ENCODE measurements around the gene SERINC3. TPM values are rescaled to one million over a fixed set of nuclear protein-coding genes. Genes with fewer than 3 reads are reported as not detected.

The SERINC3 gene
- polyA plus RNA-seq, 2 donors: 25.5 to 35.1 TPM

DNA sequence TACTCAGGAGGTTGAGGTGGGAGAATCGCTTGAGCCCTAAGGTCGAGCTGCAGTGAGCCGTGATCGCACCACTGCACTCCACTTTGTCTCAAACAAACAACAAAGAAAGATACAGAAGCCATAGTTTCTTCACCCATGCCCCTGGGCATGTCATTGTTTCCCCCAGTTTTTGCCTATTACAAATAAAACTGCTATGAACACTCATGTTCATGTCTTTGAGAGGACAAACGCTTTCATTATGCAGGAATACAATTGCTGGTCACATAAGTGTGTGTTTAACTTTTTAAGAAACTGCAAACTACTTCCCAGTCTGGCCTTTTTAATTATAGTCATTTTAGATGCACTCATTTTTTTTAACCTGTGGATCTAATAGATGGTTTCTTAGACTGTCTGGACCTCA is 58.4 kb downstream of the SERINC3 start:
- Histone ChIP-seq H3K36me3 (ENCODE audit: control insufficient read depth in 2 of 2, insufficient read depth in 2 of 2, low read length in 1 of 2) (no peaks in the 10 kb centered on the region), H3K4me3 (ENCODE audit: low read depth in 1 of 2, low read length in 2 of 2) (no peak overlapping the region), H3K27ac (ENCODE audit: low read depth in 2 of 2, low read length in 1 of 2) (no peak overlapping the region), H3K27me3 (ENCODE audit: control insufficient read depth in 1 of 2, insufficient read depth in 2 of 2, low read length in 2 of 2) (no peaks in the 10 kb centered on the region), H3K9me3 (ENCODE audit: control insufficient read depth in 2 of 2, insufficient read depth in 1 of 2, low read depth in 1 of 2, low read length in 1 of 2) (no peaks in the 10 kb centered on the region), H3K4me1 (ENCODE audit: control insufficient read depth in 2 of 2, insufficient read depth in 2 of 2, low read length in 1 of 2) (no peaks in the 10 kb centered on the region)
- 63 to 72% methylated on average over 5 of the region's 5 CpGs for WGBS, 2 donors

DNA sequence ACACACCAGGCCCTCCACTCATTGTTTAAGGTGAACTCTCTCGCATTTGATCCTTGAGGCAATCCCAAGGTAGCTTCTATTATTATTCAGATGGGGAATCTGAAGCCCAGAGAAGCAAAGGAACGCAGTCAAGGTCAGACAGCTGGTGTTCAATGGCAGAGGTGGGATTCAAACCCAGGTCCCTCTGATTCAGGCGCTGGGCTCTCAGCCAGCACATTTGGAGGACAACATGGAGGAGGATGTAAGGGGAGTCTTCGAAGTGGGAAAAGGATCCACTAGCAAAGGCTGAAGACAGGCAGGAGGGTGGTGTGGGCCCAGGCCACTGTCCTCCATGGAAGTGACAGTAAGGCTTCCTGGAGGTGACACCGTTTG is 60.1 kb downstream of the SERINC3 start:
- no peak overlapping the region for H3K27ac ChIP-seq (ENCODE audit: low read depth in 2 of 2, low read length in 1 of 2)
- no peaks in the 10 kb centered on the region for H3K4me1 ChIP-seq (ENCODE audit: control insufficient read depth in 2 of 2, insufficient read depth in 2 of 2, low read length in 1 of 2)
- H3K27me3 ChIP-seq (ENCODE audit: control insufficient read depth in 1 of 2, insufficient read depth in 2 of 2, low read length in 2 of 2): no peaks in the 10 kb centered on the region
- H3K9me3 ChIP-seq (ENCODE audit: control insufficient read depth in 2 of 2, insufficient read depth in 1 of 2, low read depth in 1 of 2, low read length in 1 of 2): no peaks in the 10 kb centered on the region
- WGBS, 2 donors: 58 to 70% methylated on average over 5 of the region's 5 CpGs
- no peaks in the 10 kb centered on the region for H3K36me3 ChIP-seq (ENCODE audit: control insufficient read depth in 2 of 2, insufficient read depth in 2 of 2, low read length in 1 of 2)
- no peak overlapping the region for H3K4me3 ChIP-seq (ENCODE audit: low read depth in 1 of 2, low read length in 2 of 2)

DNA sequence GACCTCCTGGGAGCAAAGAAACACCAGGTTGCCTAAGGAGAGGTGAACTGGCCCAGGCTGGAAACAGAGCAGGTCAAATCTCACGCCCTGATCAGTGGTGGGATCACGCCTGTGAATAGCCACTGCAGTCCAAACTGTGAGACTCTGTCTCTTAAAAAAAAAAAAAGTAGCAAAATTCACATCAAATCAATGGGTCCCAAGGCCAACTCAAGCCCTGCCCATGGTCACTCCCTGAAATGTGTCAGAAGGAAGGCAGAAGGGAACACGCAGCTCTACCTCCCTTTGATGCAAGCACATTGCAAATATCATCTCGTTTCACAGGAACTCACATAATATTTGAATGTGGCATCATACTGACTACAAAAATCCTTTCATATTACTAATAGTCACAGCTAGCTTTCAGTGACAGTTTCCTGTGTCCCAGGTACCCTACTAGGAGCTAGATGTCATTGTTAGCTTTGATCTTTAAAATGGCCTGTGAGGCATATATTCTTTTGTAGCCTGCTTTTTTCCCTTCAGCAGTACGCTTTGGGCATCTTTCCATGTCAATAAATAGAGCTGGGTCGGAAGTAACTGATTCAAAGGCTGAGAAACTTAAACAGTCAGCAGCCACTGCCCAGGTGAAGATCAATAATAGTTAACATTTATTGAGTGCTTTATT is 60.6 kb downstream of the SERINC3 start:
- Histone ChIP-seq H3K27ac (ENCODE audit: low read depth in 2 of 2, low read length in 1 of 2) (no peak overlapping the region), H3K27me3 (ENCODE audit: control insufficient read depth in 1 of 2, insufficient read depth in 2 of 2, low read length in 2 of 2) (no peaks in the 10 kb centered on the region), H3K9me3 (ENCODE audit: control insufficient read depth in 2 of 2, insufficient read depth in 1 of 2, low read depth in 1 of 2, low read length in 1 of 2) (no peaks in the 10 kb centered on the region), H3K4me3 (ENCODE audit: low read depth in 1 of 2, low read length in 2 of 2) (no peak overlapping the region), H3K36me3 (ENCODE audit: control insufficient read depth in 2 of 2, insufficient read depth in 2 of 2, low read length in 1 of 2) (no peaks in the 10 kb centered on the region), H3K4me1 (ENCODE audit: control insufficient read depth in 2 of 2, insufficient read depth in 2 of 2, low read length in 1 of 2) (no peaks in the 10 kb centered on the region)
- WGBS, 2 donors: 52 to 60% methylated on average over 6 of the region's 6 CpGs

DNA sequence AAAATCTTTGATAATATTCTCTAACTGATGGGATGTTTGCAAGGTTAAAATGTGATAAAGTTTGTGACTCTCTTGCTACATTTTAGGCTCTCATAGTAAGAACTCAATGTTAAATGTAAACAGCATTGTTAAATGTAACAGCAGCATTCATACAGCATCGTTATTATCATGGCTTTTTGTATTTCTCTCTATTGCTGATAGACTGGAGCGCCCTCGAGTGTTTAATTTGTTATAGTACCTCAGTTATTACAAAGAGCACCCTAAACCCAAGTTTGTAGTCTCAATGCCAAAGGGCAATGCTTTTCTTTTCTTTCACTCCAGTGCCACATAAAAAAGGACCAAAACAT is 61.1 kb downstream of the SERINC3 start:
- Histone ChIP-seq H3K9me3 (ENCODE audit: control insufficient read depth in 2 of 2, insufficient read depth in 1 of 2, low read depth in 1 of 2, low read length in 1 of 2) (no peaks in the 10 kb centered on the region), H3K27me3 (ENCODE audit: control insufficient read depth in 1 of 2, insufficient read depth in 2 of 2, low read length in 2 of 2) (no peaks in the 10 kb centered on the region), H3K36me3 (ENCODE audit: control insufficient read depth in 2 of 2, insufficient read depth in 2 of 2, low read length in 1 of 2) (no peaks in the 10 kb centered on the region), H3K27ac (ENCODE audit: low read depth in 2 of 2, low read length in 1 of 2) (no peak overlapping the region), H3K4me3 (ENCODE audit: low read depth in 1 of 2, low read length in 2 of 2) (no peak overlapping the region), H3K4me1 (ENCODE audit: control insufficient read depth in 2 of 2, insufficient read depth in 2 of 2, low read length in 1 of 2) (no peaks in the 10 kb centered on the region)
- WGBS, 2 donors: 16 to 23% methylated on average over 3 of the region's 3 CpGs

DNA sequence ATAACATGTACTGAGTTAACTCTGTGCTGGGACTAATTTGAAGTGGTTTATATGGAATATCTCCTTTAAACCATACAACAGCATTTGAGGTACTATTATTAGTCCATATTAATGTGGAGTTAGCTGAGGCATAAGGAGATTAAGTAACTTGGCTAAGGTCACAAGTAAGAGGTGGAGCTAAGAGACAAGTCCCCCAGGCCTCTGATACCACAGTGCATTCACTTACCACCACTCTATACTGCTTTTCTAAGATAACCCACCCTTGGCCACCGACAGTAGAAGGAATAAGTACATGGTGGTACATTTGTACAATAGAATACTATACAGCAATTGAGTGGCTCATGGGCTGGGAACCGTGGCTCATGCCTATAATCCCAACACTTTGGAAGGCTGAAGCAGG is 62.6 kb downstream of the SERINC3 start:
- Histone ChIP-seq H3K36me3 (ENCODE audit: control insufficient read depth in 2 of 2, insufficient read depth in 2 of 2, low read length in 1 of 2) (no peaks in the 10 kb centered on the region), H3K9me3 (ENCODE audit: control insufficient read depth in 2 of 2, insufficient read depth in 1 of 2, low read depth in 1 of 2, low read length in 1 of 2) (no peaks in the 10 kb centered on the region), H3K4me1 (ENCODE audit: control insufficient read depth in 2 of 2, insufficient read depth in 2 of 2, low read length in 1 of 2) (no peaks in the 10 kb centered on the region), H3K4me3 (ENCODE audit: low read depth in 1 of 2, low read length in 2 of 2) (no peak overlapping the region), H3K27ac (ENCODE audit: low read depth in 2 of 2, low read length in 1 of 2) (no peak overlapping the region), H3K27me3 (ENCODE audit: control insufficient read depth in 1 of 2, insufficient read depth in 2 of 2, low read length in 2 of 2) (no peaks in the 10 kb centered on the region)
- 70 to 84% methylated on average over 2 of the region's 2 CpGs for WGBS, 2 donors

DNA sequence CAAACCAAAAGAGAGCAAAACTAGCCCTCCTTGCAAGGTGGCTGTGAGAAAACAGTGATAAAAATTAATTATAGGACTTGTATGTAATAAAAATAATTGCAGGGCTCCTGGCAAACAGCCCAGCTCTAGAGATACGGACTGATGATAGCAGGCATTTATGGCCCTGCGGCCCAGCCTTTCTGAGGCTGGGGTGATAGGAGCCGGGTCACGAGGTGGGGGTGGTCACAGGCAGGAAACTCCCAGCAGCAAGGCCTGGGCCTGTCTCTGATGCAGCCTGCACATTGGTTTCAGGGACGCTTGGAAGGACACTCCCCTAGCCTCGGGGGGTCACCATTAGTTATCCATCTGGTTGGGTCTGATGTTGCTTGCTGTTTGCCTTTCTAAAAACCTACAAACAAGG is 64.9 kb downstream of the SERINC3 start:
- 60 to 65% methylated on average over 6 of the region's 6 CpGs for WGBS, 2 donors
- no peak overlapping the region for H3K27ac ChIP-seq (ENCODE audit: low read depth in 2 of 2, low read length in 1 of 2)
- no peaks in the 10 kb centered on the region for H3K27me3 ChIP-seq (ENCODE audit: control insufficient read depth in 1 of 2, insufficient read depth in 2 of 2, low read length in 2 of 2)
- H3K9me3 ChIP-seq (ENCODE audit: control insufficient read depth in 2 of 2, insufficient read depth in 1 of 2, low read depth in 1 of 2, low read length in 1 of 2): no peaks in the 10 kb centered on the region
- no peaks in the 10 kb centered on the region for H3K36me3 ChIP-seq (ENCODE audit: control insufficient read depth in 2 of 2, insufficient read depth in 2 of 2, low read length in 1 of 2)
- no peaks in the 10 kb centered on the region for H3K4me1 ChIP-seq (ENCODE audit: control insufficient read depth in 2 of 2, insufficient read depth in 2 of 2, low read length in 1 of 2)
- H3K4me3 ChIP-seq (ENCODE audit: low read depth in 1 of 2, low read length in 2 of 2): no peak overlapping the region

DNA sequence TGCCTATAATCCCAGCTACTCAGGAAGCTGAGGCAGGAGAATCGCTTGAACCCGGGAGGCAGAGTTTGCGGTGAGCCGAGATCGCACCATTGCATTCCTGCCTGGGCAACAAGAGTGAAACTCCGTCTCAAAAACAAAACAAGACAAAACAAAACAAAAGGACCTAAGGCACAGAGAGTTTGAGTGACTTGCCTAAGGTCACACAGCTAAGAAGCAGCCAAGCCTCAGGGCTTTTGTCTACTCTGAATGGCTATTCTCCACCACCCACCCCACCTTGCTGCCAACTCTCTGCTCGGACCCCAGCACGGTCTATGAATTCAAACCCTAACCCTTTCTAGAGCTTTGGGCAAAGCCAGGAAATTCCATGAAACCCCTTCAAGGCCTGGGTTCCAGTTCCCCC is 65.3 kb downstream of the SERINC3 start:
- H3K36me3 ChIP-seq (ENCODE audit: control insufficient read depth in 2 of 2, insufficient read depth in 2 of 2, low read length in 1 of 2): no peaks in the 10 kb centered on the region
- H3K4me3 ChIP-seq (ENCODE audit: low read depth in 1 of 2, low read length in 2 of 2): no peak overlapping the region
- no peaks in the 10 kb centered on the region for H3K27me3 ChIP-seq (ENCODE audit: control insufficient read depth in 1 of 2, insufficient read depth in 2 of 2, low read length in 2 of 2)
- 86 to 87% methylated on average over 8 of the region's 8 CpGs for WGBS, 2 donors
- H3K27ac ChIP-seq (ENCODE audit: low read depth in 2 of 2, low read length in 1 of 2): no peak overlapping the region
- H3K9me3 ChIP-seq (ENCODE audit: control insufficient read depth in 2 of 2, insufficient read depth in 1 of 2, low read depth in 1 of 2, low read length in 1 of 2): no peaks in the 10 kb centered on the region
- H3K4me1 ChIP-seq (ENCODE audit: control insufficient read depth in 2 of 2, insufficient read depth in 2 of 2, low read length in 1 of 2): no peaks in the 10 kb centered on the region

DNA sequence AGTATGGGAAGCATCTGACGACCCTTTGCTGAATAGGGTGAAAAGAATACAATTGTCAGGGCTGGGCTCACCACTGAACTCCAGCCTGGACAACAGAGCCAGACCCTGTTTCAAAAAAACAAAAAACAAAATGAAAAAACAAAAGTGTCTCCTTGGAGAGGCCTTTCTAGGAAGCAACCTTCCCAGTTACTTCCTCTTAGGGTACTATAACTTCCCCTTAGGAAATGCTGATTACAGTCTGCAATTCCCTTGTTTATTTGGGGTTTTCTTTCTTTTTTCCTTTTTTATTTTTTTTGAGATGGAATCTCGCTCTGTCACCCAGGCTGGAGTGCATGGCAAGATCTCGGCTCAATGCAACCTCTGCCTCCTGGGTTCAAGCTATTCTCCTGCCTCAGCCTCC is 66.7 kb downstream of the SERINC3 start:
- H3K36me3 ChIP-seq (ENCODE audit: control insufficient read depth in 2 of 2, insufficient read depth in 2 of 2, low read length in 1 of 2): no peaks in the 10 kb centered on the region
- WGBS, 2 donors: 58 to 64% methylated on average over 3 of the region's 3 CpGs
- no peaks in the 10 kb centered on the region for H3K27me3 ChIP-seq (ENCODE audit: control insufficient read depth in 1 of 2, insufficient read depth in 2 of 2, low read length in 2 of 2)
- no peak overlapping the region for H3K27ac ChIP-seq (ENCODE audit: low read depth in 2 of 2, low read length in 1 of 2)
- no peaks in the 10 kb centered on the region for H3K4me1 ChIP-seq (ENCODE audit: control insufficient read depth in 2 of 2, insufficient read depth in 2 of 2, low read length in 1 of 2)
- H3K9me3 ChIP-seq (ENCODE audit: control insufficient read depth in 2 of 2, insufficient read depth in 1 of 2, low read depth in 1 of 2, low read length in 1 of 2): no peaks in the 10 kb centered on the region
- H3K4me3 ChIP-seq (ENCODE audit: low read depth in 1 of 2, low read length in 2 of 2): no peak overlapping the region

DNA sequence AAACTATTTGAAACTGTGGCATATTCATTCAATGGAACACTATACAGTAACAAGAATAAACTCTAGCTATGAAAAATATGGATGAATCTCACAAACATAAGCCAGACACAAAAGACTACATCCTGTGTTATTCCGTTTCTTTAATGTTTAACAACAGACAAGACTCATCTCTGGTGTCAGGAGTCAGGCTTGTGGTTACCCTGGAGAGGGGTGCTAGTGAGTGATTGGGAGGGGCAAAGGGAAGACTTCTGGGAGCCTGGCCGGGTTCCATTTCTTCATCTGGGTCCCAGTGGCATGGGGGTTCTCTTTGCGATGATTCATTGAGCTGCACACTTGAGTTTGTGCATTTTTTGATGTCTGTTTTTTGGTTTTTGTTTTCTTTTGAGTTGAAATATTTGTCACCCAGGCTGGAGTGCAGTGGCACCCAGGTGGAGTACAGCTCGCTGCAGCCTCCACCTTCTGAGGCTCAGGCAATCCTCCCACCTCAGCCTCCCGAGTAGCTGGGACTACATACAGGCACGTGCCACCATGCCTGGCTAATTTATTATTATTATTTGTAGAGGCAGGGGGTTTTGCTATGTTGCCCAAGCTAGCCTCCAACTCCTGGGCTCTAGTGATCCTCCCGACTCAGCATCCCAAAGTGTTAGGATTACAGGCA is 67.4 kb downstream of the SERINC3 start:
- Histone ChIP-seq H3K27ac (ENCODE audit: low read depth in 2 of 2, low read length in 1 of 2) (no peak overlapping the region), H3K4me3 (ENCODE audit: low read depth in 1 of 2, low read length in 2 of 2) (no peak overlapping the region)
- 81 to 89% methylated on average over 7 of the region's 7 CpGs for WGBS, 2 donors

DNA sequence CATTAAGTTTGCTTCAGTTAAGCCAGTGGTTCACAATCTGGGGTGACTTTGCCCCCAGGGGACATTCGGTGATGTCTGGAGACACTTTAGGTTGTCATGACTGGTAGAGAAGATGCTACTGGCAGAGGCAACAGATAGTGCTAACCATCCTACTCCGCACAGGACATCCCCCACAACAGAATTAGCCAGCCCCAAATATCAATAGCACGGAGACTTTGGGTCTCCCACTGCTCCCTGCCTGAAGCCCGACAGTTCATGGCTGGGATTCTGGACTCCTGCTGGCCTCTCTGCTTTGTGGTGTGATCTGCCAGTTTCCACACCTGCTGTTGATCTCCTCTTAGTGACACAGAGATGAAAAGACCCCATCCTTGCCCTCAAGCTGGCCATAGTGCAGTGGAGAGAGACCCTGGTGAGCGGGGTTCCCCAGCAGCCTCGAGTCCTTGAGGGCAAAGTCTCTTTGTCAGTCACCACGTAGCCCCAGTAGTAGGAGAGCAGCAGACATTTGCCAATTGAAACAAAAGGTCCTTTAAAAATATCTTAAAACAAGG is 70.9 kb downstream of the SERINC3 start:
- Histone ChIP-seq H3K27ac (ENCODE audit: low read depth in 2 of 2, low read length in 1 of 2) (no peak overlapping the region), H3K36me3 (ENCODE audit: control insufficient read depth in 2 of 2, insufficient read depth in 2 of 2, low read length in 1 of 2) (no peaks in the 10 kb centered on the region), H3K27me3 (ENCODE audit: control insufficient read depth in 1 of 2, insufficient read depth in 2 of 2, low read length in 2 of 2) (no peaks in the 10 kb centered on the region), H3K9me3 (ENCODE audit: control insufficient read depth in 2 of 2, insufficient read depth in 1 of 2, low read depth in 1 of 2, low read length in 1 of 2) (no peaks in the 10 kb centered on the region), H3K4me3 (ENCODE audit: low read depth in 1 of 2, low read length in 2 of 2) (no peak overlapping the region), H3K4me1 (ENCODE audit: control insufficient read depth in 2 of 2, insufficient read depth in 2 of 2, low read length in 1 of 2) (no peaks in the 10 kb centered on the region)
- WGBS, 2 donors: 70% methylated on average over 7 of the region's 7 CpGs

More for the DNA sequence above, 67.4 kb downstream of the SERINC3 start:
- H3K9me3 ChIP-seq (ENCODE audit: control insufficient read depth in 2 of 2, insufficient read depth in 1 of 2, low read depth in 1 of 2, low read length in 1 of 2): no peaks in the 10 kb centered on the region
- no peaks in the 10 kb centered on the region for H3K4me1 ChIP-seq (ENCODE audit: control insufficient read depth in 2 of 2, insufficient read depth in 2 of 2, low read length in 1 of 2)
- no peaks in the 10 kb centered on the region for H3K27me3 ChIP-seq (ENCODE audit: control insufficient read depth in 1 of 2, insufficient read depth in 2 of 2, low read length in 2 of 2)
- no peaks in the 10 kb centered on the region for H3K36me3 ChIP-seq (ENCODE audit: control insufficient read depth in 2 of 2, insufficient read depth in 2 of 2, low read length in 1 of 2)
